ENCODE results near the gene TRAF5. TPM values are rescaled to one million over a fixed set of nuclear protein-coding genes. Genes with fewer than 3 reads are reported as not detected.

The TRAF5 gene
- total RNA-seq, 1 experiment from 2014 or later = 22.2 TPM

GRCh38 chr1:211382182-211382713 lies 55.6 kb downstream of the TRAF5 start:
- ATAC-seq (no peak), DNase-seq (ENCODE audit: low spot score) (no peak)
- H3K27me3 Mint-ChIP-seq (ENCODE audit: low read depth) = no peaks in the 10 kb centered on the region
- H3K4me3 Mint-ChIP-seq = peak overlapping the region; percentile 92
- H3K4me1 Mint-ChIP-seq = peaks cover 39% of the 10 kb centered on the region
- POLR2A ChIA-PET = interaction anchor here (0.6 kb wide), 1 partner anchor 206 kb away, joined by 4 read pairs; no protein-coding TSS in a partner anchor
- CTCF ChIA-PET = interaction anchor here (0.6 kb wide), 1 partner anchor 63 kb away, joined by 3 read pairs; no protein-coding TSS in a partner anchor
- no peaks in the 10 kb centered on the region for H3K36me3 Mint-ChIP-seq
- peak overlapping the region; percentile 94 for H3K27ac Mint-ChIP-seq
- TF ChIP-seq FOXJ3 (CRISPR knock-in tag; IDR thresholded peaks at IDR 0.05; ENCODE audit: borderline replicate concordance) (no peak), RELA (CRISPR knock-in tag; IDR thresholded peaks at IDR 0.05; ENCODE audit: borderline replicate concordance) (no peak), TEAD1 (CRISPR knock-in tag; IDR thresholded peaks at IDR 0.05) (no peak), ZNF263 (CRISPR knock-in tag; IDR thresholded peaks at IDR 0.05; ENCODE audit: low read depth) (no peak), NR3C1 (CRISPR knock-in tag; conservative IDR thresholded peaks at IDR 0.05; ENCODE audit: low read depth) (no peak), ZNF317 (CRISPR knock-in tag; IDR thresholded peaks at IDR 0.05; ENCODE audit: borderline replicate concordance, low read depth) (no peak), STAT6 (CRISPR knock-in tag; conservative IDR thresholded peaks at IDR 0.05; ENCODE audit: low read depth) (no peak), NFE2L1 (CRISPR knock-in tag; IDR thresholded peaks at IDR 0.05) (no peak), MXD4 (CRISPR knock-in tag; IDR thresholded peaks at IDR 0.05; ENCODE audit: borderline replicate concordance) (no peak), GABPB1 (CRISPR knock-in tag; IDR thresholded peaks at IDR 0.05) (no peak), NFATC4 (CRISPR knock-in tag; IDR thresholded peaks at IDR 0.05) (no peak), FOXP1 (CRISPR knock-in tag; IDR thresholded peaks at IDR 0.05; ENCODE audit: borderline replicate concordance) (no peak), FOXP4 (CRISPR knock-in tag; IDR thresholded peaks at IDR 0.05) (no peak), ATF3 (CRISPR knock-in tag; conservative IDR thresholded peaks at IDR 0.05) (no peak), GTF2I (CRISPR knock-in tag; conservative IDR thresholded peaks at IDR 0.05) (no peak)
- H3K9me3 Mint-ChIP-seq = no peaks in the 10 kb centered on the region

GRCh38 chr1:211382714-211383480 lies 56.3 kb downstream of the TRAF5 start:
- ATAC-seq (peak; percentile 96), DNase-seq (ENCODE audit: low spot score) (peak; percentile 91)
- Mint-ChIP-seq H3K27ac (peak overlapping the region; percentile 96), H3K4me1 (peaks cover 35% of the 10 kb centered on the region), H3K27me3 (ENCODE audit: low read depth) (no peaks in the 10 kb centered on the region), H3K4me3 (peak overlapping the region; percentile 92), H3K9me3 (no peaks in the 10 kb centered on the region), H3K36me3 (no peaks in the 10 kb centered on the region)
- POLR2A ChIA-PET = interaction anchor here (0.6 kb wide), 1 partner anchor 205 kb away, joined by 4 read pairs; no protein-coding TSS in a partner anchor
- CTCF ChIA-PET = interaction anchor here (0.6 kb wide), 1 partner anchor 64 kb away, joined by 3 read pairs; no protein-coding TSS in a partner anchor
- TF ChIP-seq ETV6 (CRISPR knock-in tag; IDR thresholded peaks at IDR 0.05) (peak; percentile 48; the same call in 1 of the 2 replicates), USF1 (CRISPR knock-in tag; IDR thresholded peaks at IDR 0.05) (no peak), MAX (CRISPR knock-in tag; IDR thresholded peaks at IDR 0.05) (peak; percentile 73), PRDM15 (CRISPR knock-in tag; IDR thresholded peaks at IDR 0.05) (no peak), RELA (CRISPR knock-in tag; IDR thresholded peaks at IDR 0.05; ENCODE audit: borderline replicate concordance) (no peak), ZNF425 (CRISPR knock-in tag; conservative IDR thresholded peaks at IDR 0.05) (no peak), SMAD4 (CRISPR knock-in tag; IDR thresholded peaks at IDR 0.05) (no peak), ELF4 (CRISPR knock-in tag; IDR thresholded peaks at IDR 0.05; ENCODE audit: low read depth) (no peak)
